Suprapubic skin (tissue), 4 donors: ENCODE measurements around the gene YKT6.

ENCODE experiments used
- POLR2A ChIP-seq, 2 donors: fragments of 450-650 bp; IDR thresholded peaks; one replicate each; pipeline ENCODE4 v1.6.1; 2017; ENCODE audit warnings: antibody characterized with exemption in 2 of 2, mild to moderate bottlenecking in 2 of 2, moderate library complexity in 2 of 2
- POLR2AphosphoS5 ChIP-seq, 3 donors: sonication (generic); formaldehyde crosslinking; IDR thresholded peaks; one replicate each; pipeline ENCODE4 v1.6.1; 2017; ENCODE audit warnings: antibody characterized with exemption in 3 of 3

GRCh38 chr7:44224974-44225565, 24.3 kb downstream of the YKT6 start:
- TF ChIP-seq POLR2AphosphoS5 (IDR thresholded peaks at IDR 0.05) (no peak), POLR2A (IDR thresholded peaks at IDR 0.05) (no peak)
